Kidney capillary endothelial cell (primary cell): ENCODE measurements around the gene KRT5.

ENCODE experiments used
- DNase-seq: peaks from one replicate; pipeline ENCODE4 v3.0.0-alpha.2; 2018; ENCODE audit warnings: low spot score

The KRT5 gene

DNA sequence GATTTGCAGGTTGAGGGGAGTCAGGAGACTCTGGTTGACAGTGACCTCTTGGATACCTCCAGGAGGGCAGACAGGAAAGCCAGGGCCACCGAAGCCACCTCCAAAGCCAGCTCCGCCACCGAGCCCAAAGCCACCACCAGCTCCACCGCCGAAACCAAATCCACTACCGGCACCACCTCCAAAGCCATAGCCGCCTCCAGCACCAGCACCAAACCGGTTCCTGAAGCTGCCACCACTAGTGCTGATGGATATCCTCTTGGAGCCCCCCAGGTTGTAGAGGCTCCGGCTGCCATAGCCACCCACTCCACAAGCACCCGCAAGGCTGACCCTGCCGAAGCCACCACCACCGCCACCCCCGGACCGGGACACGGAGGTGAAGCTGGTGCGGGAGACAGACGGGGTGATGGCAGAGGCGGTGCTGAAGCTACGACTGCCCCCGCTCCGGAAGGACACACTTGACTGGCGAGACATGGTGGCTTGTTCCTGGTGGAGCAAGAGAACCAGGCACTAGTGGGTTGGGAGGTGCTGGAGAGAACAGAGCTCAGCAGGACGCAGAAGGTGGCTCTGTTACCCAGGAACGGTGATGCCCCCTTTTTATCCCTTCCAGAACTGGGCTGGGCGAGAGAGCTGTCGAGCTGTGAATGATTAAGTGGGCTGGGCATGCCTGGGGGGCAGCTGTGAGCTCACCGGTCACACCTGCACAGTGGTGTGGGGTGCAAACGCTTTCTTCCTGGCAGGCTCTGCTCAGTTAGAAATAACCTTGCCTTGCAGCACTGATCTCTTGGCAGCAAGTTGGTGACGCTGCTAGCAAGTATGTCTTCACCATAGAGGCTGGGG is at the start of gene KRT5:
Gene KRT5 (minus strand): TSS at position 569 of the 837 bp plus-strand sequence. CDS start 98 bp downstream, at position 471.
- DNase-seq, result no peak

DNA sequence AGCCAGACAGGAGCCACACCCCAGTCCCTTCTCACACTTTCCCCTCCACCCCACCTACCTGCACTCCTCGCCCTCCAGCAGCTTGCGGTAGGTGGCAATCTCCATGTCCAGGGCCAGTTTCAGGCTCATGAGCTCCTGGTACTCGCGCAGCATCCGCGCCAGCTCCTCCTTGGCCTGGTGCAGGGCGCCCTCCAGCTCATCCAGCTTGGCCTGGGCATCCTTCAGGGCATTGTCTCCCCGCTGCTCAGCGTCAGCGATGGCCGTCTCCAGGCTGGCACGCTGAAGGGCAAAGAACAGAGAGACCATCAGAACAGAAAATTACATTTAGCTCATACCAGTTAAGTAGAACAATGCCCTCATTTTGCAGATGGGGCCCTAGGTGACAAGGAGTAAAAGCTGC is 47.9 kb upstream of the KRT5 start:
- DNase-seq, result no peak

- no peak for DNase-seq
These were observed 46.7 kb upstream of the KRT5 start for GRCh38 chr12:52566847-52567291.

DNA sequence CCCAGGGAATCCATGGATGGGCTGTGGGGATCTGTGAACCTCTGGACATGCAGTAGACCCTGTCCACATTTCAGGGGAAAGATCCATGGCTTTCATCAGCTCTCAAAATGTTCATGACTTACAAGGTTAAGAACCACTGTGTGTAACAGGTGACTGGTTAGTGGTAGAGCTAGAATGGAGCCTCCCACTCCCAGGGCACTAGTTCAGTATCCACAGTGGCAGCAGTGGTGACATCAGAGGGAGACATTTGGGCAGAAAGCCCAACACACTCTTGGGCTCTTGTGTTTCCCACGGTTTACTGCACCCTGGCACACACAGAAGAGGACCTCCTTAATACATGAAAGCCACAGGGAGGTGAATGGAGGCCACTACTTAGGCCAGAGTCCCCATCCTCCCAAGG is 44.4 kb upstream of the KRT5 start:
- DNase-seq, result no peak

DNA sequence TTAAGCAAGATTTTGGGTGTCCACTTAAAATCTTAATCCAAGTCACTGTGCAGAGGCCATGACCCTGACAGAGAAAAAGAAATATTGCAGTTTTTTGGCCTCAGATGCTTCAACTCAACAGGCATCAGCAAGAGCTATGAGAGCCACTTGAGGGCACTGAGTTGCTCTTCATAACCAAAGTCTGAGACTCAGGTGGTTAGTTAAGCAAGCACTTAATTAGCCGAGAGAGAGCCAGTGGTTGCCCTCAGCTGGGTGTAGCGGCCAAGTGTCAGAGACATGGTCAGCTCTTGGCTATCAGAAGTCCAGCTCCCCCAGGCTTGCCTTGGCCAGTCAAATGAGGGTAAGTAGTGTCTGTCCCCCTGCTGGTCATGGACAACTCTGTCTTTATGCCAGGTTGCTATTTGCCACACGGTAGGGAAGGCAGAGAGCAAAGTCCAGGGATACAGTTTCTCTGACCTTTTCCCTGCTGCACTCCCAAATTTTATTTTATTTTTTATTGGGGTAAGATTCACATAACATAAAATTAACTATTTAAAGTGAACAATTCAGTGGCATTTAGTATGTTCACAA is 41.8 kb upstream of the KRT5 start:
- DNase-seq, result no peak

DNA sequence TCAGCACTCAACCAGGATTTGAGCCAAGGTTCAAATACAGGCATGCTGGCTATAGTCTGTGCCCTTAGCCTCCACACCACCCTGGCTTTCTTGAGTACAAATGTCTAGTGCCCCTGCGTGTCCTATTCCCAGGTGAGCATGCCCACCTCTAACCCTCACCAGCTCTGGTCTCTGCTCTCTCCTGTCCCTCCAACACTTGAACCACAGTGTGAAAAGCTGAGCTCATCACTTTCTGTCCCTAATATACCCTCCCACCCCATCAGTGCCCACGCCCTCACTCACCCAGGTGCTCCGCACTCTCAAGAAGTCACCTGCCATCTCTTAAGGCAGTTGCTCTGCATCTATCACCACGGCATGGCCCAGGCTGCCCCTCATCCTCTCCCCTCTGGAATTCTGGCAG is 39.8 kb upstream of the KRT5 start:
- no peak for DNase-seq

DNA sequence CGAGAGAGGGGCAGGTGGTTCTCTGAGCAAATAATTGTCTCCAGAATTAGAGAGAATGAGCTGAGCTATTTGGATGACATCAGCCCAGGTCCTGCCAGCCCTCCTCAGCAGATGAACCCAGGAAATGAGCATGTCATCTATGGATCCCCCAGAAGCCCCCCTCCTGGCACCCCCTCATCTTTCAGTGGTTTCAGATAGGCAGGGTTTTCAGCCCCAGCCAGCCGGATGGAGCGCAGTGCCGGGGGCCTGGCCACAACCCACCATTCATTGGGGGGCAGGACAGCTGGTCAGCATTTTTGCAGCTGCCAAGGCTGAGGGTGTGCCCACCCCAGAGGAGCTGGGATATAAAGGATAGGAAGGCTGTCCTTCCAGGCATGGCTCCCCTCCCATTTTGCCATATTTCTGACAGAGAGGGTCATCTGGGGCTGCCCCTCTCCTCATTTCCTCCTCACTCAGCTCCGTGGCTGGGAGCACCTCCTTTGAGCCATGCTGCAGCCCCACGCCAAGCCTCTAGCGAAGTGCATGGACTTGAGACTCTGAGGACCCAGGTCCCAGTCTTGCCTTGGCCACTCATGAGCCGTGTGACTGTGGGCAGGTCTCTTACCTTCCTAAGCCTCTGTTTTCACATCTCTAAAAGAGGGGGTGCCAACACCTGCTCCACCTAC is 38.7 kb upstream of the KRT5 start:
- DNase-seq, result no peak

DNA sequence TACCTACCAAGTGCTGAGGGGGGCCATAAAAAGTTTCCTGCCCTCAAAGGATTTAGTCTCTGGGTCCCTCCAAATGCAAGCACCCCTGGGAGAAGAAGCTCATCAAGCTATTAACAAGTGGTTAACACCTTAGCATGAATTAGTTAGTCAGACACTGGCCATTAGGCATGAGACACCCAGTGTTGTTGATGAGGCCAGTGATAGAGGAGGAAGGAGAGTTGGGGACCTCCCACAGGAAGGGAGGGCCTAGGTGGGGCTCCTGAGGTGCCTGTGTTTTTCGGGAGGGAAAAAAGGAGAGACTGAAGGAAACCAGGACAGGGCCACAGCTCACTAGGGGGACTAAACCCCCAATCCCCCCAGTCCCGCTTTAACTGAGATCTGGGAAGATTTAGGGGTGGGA is 37.3 kb upstream of the KRT5 start:
- DNase-seq, result no peak

DNA sequence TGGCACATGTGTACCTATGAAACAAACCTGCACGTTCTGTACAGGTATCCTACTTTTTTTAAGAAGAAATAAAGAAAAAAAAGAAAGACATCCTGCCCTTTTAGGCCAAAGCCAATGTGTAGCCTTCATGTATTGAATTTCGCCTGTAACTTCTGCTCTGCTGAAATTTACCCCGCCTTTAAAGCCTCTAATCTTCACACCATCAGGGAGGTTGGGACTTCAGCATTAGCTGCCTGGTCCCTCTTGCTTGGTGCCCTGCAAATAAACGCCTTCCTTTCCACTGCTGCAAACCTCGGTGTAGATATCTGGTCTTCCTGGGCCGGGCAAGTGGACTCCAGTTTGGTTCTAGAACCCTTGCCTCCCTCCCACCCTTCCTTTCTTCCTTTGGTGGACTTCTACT is 35.4 kb upstream of the KRT5 start:
- no peak for DNase-seq

- no peak for DNase-seq
These were observed 32.5 kb upstream of the KRT5 start, which contains the start of gene KRT71 for GRCh38 chr12:52552681-52553195. Gene KRT71 (minus strand): TSS chr12:52553145. CDS start chr12:52553077, 68 bp downstream.

DNA sequence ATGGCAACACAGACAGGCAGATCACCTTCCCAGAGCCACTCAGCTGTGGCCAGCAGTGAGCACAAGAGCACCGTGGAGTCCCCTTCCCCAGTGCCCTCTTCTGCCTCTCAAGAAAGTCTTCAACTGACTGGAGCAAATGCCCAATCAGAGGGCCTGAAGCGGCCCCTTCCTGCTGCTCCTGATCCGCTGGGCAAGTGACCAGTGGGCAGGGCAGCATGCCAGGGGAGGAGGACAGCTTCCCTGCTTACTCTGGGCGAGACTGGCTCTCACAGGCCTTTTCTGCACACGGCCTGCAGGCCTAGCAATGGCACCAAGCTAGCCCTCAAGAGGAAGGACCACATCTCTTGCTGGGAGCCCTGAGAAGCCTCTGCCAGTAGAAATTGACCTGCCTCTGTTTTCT is 31.9 kb upstream of the KRT5 start:
- DNase-seq, result no peak

GRCh38 chr12:52551216-52551865 is 31.1 kb upstream of the KRT5 start:
- no peak for DNase-seq

DNA sequence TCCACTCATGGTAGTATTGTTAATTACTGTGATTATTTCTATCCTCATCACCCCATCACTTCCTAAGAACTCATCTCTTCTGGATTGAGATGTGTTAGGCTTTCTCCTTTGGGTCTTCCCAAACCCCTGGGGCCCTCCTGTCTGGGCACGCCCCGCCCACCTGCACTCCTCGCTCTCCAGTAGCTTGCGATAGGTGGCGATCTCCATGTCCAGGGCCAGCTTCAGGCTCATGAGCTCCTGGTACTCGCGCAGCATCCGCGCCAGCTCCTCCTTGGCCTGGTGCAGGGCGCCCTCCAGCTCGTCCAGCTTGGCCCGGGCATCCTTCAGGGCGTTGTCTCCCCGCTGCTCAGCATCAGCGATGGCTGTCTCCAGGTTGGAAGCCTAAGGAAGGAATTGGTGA is 25.9 kb upstream of the KRT5 start:
- no peak for DNase-seq

DNA sequence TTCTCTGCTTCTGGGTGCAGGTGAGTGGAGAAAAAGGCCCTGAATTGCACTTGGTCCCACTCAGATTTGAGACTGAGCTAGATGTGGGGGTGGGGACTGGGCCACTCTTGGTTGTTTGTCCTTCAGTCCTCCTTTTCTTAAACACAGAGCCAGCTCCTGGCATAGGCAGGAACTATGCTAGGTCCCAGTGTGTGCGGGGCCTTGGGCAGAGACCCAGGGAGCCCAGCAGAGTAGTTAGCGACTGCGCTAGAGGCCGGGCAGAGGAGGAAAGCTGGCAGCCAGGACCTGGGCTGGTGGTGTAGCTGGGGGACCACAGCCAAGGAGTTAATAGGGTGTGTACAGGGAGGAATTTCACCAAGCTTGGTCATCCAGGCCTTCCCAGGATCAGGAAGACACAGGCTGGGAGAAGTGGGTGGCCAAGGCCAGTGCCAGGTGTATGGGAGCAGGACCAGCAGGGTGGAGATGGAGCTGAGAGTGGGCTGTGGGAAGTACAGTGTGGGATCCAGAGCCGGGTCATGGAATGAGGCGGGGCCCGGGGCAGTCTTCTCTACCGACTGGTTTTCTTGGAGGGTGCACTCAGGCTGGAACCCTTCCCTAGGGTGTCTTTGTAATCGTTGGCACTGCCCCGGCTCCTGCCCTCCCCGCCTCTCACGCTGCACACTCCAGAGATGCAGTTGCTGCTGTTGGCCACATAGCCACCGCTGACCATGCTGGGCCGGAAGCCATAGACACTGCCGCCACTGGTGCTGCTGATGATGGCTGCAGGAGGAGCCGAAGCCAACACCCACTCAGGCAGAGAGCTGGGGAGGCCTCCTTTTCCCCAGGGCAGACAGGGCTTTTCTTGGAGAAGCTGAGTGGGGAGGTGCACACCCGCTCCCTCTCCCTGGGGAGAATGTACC is 24.0 kb upstream of the KRT5 start:
- DNase-seq, result no peak

DNA sequence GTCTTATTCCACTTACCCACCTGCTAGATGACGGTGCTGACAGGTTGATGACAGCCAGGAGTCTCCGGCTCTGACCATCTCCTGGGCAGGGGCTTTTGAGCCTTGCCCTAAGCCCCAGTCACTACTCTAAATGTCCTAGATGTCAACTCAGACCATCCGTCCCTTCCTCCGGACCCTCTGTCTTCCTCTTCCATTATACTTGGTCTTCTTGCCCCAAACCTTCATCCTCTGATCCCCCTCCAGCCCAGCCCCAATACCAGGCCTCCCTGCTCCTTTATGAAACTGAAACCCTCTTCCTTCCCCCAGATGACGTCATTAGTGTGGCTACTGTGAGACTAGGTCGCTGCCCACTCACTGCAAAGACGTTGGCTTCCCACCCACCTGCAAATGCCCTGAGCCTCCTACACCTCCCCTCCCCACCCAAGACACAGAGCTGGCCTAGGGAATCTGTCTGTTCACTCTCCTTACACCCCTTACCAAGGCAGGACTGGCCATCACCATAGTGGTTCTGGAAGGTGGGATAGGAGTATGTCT is 22.7 kb upstream of the KRT5 start:
- DNase-seq, result no peak

- DNase-seq, result no peak
These were observed 22.0 kb upstream of the KRT5 start for GRCh38 chr12:52542157-52542556.

GRCh38 chr12:52541709-52542108 is 21.5 kb upstream of the KRT5 start:
- DNase-seq, result no peak

DNA sequence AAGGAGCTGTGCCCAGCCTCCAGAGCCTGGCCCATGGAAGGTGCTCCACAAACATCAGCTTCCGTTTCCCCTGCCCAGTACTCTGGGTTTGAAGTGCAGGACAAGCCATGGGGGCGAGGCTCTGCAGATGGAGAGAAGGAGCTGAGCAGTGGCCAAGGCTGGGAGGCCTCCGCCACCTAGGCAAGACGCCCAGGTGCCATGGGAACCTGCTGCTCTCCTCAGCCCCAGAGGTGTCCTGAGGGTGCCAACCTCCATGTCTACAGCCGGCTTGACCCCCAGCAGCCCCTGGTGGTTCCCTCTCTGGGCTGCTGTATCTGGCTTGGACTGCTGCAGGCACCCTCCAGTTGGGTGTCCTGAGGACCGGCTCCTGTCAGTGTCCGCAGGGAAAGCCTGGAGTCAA is 20.3 kb upstream of the KRT5 start:
- no peak for DNase-seq

DNA sequence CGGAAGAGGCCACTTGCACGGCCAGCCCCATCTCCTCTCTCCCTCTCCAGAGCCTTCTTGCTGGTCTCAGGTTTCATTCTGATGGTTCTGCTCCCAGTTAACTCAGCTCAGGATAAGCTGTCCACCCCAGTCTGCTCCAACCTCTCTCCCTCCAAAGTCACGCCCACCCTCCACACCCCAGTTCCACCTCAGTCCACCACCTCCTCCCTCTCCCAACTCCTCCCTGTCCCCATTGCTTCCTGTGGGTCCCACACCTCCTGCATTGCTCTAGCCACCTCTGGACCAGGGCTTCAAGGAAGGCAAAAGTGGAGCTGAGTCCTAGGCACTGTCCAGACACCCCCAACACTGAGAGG is 19.6 kb upstream of the KRT5 start:
- DNase-seq, result no peak

DNA sequence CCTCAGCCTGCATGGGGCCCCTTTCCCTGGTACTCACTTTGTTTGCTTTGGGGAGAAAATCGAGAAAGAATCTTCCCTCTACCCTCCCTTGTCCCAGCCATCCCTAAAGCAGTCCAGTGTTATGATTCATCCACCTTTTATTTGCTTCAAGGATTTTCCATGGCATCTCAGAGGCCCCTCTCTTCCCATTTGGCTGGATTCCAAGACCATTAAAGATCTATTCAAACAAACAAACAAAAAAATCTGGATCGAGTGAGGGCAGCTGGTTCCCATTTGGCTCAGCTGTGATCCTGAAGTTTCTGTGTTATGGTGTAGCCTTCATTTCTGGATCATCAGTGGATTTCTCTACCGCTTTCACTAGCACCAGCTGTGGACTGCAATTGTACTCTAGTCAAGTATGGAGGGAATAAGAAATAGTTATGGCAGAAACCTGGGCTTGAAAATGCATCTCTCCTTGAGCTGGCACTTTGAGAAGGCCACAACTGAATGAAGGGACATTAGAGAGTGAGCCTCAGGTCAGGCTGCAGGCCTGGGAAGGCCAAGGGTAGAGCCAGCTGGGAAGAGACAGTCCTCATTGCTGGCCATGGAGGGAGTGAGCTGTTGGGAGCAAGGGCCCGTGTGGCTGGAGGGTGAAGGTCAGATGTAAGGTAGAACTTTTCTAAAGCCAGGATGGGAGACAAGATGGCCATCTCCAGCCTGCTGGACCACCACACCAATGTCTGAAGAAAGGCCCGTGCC is 19.1 kb upstream of the KRT5 start:
- DNase-seq, result no peak
